K562 (cell line): Measurements from ENCODE around the gene STK17A. TPM values are rescaled to one million over a fixed set of nuclear protein-coding genes. Genes with fewer than 3 reads are reported as not detected.
A peak's percentile ranks its signal among the peaks of the same experiment; 100 is the strongest.

Source experiments
- ATF1 ChIP-seq, 2 experiments: fragments of 450-650 bp in 1 of 2; IDR thresholded peaks; 2 replicates each; pipeline ENCODE4 v1.6.1; 2016; ENCODE audit warnings: missing compliant biosample characterization in 1 of 2, missing genetic modification characterization in 1 of 2
- CREM ChIP-seq: IDR thresholded peaks from 2 replicates; pipeline ENCODE4 v1.6.1; 2014; ENCODE audit warnings: antibody characterized with exemption, low read depth
- ELF4 ChIP-seq: fragments of 450-650 bp; formaldehyde crosslinking; IDR thresholded peaks from 2 replicates; pipeline ENCODE4 v1.4.0; 2022; ENCODE audit warnings: missing genetic modification characterization
- EP300 ChIP-seq: IDR thresholded peaks from 2 replicates; pipeline ENCODE4 v1.6.1; 2012; ENCODE audit warnings: low read length, improper control_type of control experiment
- HNRNPL ChIP-seq: fragments of 200-400 bp; formaldehyde crosslinking; IDR thresholded peaks from 2 replicates; pipeline ENCODE4 v1.6.1; 2017; ENCODE audit warnings: low read depth, mild to moderate bottlenecking, low read length
- L3MBTL2 ChIP-seq: fragments of 450-650 bp; IDR thresholded peaks from 2 replicates; pipeline ENCODE4 v1.6.1; 2016; ENCODE audit warnings: mild to moderate bottlenecking, moderate library complexity
- MYNN ChIP-seq, 2 experiments: sonication (generic); formaldehyde crosslinking in 1 of 2; IDR thresholded peaks; 2 replicates each; pipeline versions ENCODE4 v1.5.0 to v1.6.1; 2016 to 2020; ENCODE audit warnings: antibody characterized with exemption in 1 of 2, missing genetic modification reagents in 1 of 2
- SMARCE1 ChIP-seq: fragments of 450-650 bp; IDR thresholded peaks from 2 replicates; pipeline ENCODE4 v1.7.1; 2016; ENCODE audit warnings: mild to moderate bottlenecking
- polyA plus RNA-seq, 8 experiments: library from polyadenylated mRNA; depleted of rRNA in 4 of 8; stranded (reverse) in 5 of 8; unstranded in 3 of 8; fragments of >200 nt; fragmentation: Nextera tagmentation in 2 of 8; fragmentation: Illumina TruSeq in 1 of 8; extraction: Ambion mirVana in 2 of 8; extraction: Trizol in 1 of 8; gene quantifications; 2 replicates each; pipeline versions ENCODE4 v1.2.1 to v1.2.3, GENCODE V29; 2011 to 2014; ENCODE audit warnings: inconsistent platforms in 1 of 8, missing spikeins in 1 of 8
- total RNA-seq, 7 experiments: library from RNA; depleted of rRNA in 6 of 7; stranded (reverse); fragments of >200 nt in 6 of 7; fragmentation: Illumina TruSeq in 2 of 7; extraction: Trizol in 2 of 7; gene quantifications; 2 replicates each; pipeline versions ENCODE4 v1.2.1 to v1.2.3, GENCODE V29; 2011 to 2021; ENCODE audit warnings: low replicate concordance in 1 of 7
- TF ChIP-seq, protein P1 (sequence below): sonication (generic); formaldehyde crosslinking; IDR thresholded peaks from 2 replicates; pipeline ENCODE4 v1.9.0; 2022; ENCODE audit warnings: mild to moderate bottlenecking, missing genetic modification reagents
- TF ChIP-seq, protein P2 (sequence below): fragments of 450-650 bp; IDR thresholded peaks from 2 replicates; pipeline ENCODE4 v1.6.1; 2016; ENCODE audit warnings: antibody characterized with exemption
- TF ChIP-seq, protein P3 (sequence below): fragments of 450-650 bp; conservative IDR thresholded peaks from 2 replicates; pipeline ENCODE4 v1.6.1; 2016; ENCODE audit warnings: missing genetic modification characterization, low read depth, mild to moderate bottlenecking, control low read depth, missing compliant biosample characterization
- TF ChIP-seq, protein P4 (sequence below): sonication (generic); formaldehyde crosslinking; IDR thresholded peaks from 2 replicates; pipeline ENCODE4 v1.8.0; 2022; ENCODE audit warnings: mild to moderate bottlenecking, missing genetic modification reagents
- TF ChIP-seq, protein P5 (sequence below): IDR thresholded peaks from 2 replicates; pipeline ENCODE4 v1.6.1; 2011; ENCODE audit warnings: borderline replicate concordance, low read depth, mild to moderate bottlenecking, moderate library complexity, low read length; ENCODE audit not compliant: insufficient read depth, poor library complexity, severe bottlenecking
- TF ChIP-seq, protein P6 (sequence below): fragments of 250-450 bp; sonication (Bioruptor Pico); IDR thresholded peaks from 2 replicates; pipeline ENCODE4 v1.4.0; 2020; ENCODE audit warnings: mild to moderate bottlenecking

Gene STK17A
- total and polyA plus RNA-seq, 9 of the 15 experiments (the other 6 are each of a cell fraction or from before 2014, with no cell fraction given), result 3.4 to 16.3 (median 13.2) TPM

DNA sequence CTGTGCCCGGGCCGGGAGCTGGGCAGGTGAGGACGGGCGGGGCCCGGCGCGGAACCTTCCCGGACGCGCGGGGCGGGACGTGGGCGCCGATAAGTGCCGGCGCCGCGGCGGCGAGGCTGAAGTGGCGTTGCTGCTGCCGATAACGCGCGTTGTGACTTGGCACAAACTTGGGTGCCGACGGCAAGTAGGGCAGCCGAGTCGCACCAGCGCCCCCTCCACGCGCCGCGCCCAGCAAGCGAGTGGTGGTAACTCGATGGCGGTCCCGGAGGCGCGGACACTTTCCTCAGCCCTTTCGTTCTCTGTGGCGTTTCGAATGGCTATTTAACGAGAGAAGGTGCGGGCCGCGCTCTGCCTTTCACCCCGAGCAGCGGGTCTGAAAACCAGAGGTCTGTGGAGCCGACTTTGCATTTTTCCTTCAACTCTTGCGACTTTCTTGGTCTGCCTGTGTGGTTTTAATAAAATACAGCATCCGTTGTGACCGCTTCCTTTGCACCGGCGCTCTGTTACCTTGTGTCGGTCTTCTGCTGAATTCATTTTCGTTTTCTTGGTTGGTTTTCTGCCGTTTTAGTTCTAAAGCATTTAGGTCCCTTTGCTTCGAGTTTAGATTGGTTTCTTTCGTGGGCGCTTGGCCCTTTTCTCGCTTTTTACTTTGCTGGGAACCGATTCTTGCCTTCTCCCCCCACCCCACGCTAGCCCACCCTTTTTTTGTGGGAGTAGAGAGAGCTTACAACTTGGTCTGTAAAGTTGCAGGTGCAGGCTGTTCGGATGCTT lies 701 bp downstream of the STK17A start (continued):
- peak; percentile 51 for TF ChIP-seq EP300
- peak; percentile 81; the same call in 1 of the 2 replicates for TF ChIP-seq HNRNPL
- TF ChIP-seq, protein P1, sequence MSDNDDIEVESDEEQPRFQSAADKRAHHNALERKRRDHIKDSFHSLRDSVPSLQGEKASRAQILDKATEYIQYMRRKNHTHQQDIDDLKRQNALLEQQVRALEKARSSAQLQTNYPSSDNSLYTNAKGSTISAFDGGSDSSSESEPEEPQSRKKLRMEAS, result peak; percentile 59
- no peak for TF ChIP-seq ELF4
- TF ChIP-seq, protein P2, sequence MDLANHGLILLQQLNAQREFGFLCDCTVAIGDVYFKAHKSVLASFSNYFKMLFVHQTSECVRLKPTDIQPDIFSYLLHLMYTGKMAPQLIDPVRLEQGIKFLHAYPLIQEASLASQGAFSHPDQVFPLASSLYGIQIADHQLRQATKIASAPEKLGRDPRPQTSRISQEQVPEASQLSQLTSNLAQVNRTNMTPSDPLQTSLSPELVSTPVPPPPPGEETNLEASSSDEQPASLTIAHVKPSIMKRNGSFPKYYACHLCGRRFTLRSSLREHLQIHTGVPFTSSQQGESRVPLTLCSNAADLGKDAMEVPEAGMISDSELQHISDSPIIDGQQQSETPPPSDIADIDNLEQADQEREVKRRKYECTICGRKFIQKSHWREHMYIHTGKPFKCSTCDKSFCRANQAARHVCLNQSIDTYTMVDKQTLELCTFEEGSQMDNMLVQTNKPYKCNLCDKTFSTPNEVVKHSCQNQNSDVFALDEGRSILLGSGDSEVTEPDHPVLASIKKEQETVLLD, result 0 out of 2 replicates have a peak, but pooled peaks have one; percentile 49
- TF ChIP-seq, protein P3, sequence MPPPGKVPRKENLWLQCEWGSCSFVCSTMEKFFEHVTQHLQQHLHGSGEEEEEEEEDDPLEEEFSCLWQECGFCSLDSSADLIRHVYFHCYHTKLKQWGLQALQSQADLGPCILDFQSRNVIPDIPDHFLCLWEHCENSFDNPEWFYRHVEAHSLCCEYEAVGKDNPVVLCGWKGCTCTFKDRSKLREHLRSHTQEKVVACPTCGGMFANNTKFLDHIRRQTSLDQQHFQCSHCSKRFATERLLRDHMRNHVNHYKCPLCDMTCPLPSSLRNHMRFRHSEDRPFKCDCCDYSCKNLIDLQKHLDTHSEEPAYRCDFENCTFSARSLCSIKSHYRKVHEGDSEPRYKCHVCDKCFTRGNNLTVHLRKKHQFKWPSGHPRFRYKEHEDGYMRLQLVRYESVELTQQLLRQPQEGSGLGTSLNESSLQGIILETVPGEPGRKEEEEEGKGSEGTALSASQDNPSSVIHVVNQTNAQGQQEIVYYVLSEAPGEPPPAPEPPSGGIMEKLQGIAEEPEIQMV (tag), result no peak
- peak; percentile 70; the same call in 1 of the 2 replicates for TF ChIP-seq L3MBTL2
- TF ChIP-seq ATF1 (CRISPR knock-in tag; IDR thresholded peaks at IDR 0.05), result no peak
- TF ChIP-seq ATF1 (tag; IDR thresholded peaks at IDR 0.05), result peak; percentile 57
- TF ChIP-seq, protein P4, sequence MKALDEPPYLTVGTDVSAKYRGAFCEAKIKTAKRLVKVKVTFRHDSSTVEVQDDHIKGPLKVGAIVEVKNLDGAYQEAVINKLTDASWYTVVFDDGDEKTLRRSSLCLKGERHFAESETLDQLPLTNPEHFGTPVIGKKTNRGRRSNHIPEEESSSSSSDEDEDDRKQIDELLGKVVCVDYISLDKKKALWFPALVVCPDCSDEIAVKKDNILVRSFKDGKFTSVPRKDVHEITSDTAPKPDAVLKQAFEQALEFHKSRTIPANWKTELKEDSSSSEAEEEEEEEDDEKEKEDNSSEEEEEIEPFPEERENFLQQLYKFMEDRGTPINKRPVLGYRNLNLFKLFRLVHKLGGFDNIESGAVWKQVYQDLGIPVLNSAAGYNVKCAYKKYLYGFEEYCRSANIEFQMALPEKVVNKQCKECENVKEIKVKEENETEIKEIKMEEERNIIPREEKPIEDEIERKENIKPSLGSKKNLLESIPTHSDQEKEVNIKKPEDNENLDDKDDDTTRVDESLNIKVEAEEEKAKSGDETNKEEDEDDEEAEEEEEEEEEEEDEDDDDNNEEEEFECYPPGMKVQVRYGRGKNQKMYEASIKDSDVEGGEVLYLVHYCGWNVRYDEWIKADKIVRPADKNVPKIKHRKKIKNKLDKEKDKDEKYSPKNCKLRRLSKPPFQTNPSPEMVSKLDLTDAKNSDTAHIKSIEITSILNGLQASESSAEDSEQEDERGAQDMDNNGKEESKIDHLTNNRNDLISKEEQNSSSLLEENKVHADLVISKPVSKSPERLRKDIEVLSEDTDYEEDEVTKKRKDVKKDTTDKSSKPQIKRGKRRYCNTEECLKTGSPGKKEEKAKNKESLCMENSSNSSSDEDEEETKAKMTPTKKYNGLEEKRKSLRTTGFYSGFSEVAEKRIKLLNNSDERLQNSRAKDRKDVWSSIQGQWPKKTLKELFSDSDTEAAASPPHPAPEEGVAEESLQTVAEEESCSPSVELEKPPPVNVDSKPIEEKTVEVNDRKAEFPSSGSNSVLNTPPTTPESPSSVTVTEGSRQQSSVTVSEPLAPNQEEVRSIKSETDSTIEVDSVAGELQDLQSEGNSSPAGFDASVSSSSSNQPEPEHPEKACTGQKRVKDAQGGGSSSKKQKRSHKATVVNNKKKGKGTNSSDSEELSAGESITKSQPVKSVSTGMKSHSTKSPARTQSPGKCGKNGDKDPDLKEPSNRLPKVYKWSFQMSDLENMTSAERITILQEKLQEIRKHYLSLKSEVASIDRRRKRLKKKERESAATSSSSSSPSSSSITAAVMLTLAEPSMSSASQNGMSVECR (CRISPR knock-in tag), result peak; percentile 7; the same call in 1 of the 2 replicates
- TF ChIP-seq, protein P5, sequence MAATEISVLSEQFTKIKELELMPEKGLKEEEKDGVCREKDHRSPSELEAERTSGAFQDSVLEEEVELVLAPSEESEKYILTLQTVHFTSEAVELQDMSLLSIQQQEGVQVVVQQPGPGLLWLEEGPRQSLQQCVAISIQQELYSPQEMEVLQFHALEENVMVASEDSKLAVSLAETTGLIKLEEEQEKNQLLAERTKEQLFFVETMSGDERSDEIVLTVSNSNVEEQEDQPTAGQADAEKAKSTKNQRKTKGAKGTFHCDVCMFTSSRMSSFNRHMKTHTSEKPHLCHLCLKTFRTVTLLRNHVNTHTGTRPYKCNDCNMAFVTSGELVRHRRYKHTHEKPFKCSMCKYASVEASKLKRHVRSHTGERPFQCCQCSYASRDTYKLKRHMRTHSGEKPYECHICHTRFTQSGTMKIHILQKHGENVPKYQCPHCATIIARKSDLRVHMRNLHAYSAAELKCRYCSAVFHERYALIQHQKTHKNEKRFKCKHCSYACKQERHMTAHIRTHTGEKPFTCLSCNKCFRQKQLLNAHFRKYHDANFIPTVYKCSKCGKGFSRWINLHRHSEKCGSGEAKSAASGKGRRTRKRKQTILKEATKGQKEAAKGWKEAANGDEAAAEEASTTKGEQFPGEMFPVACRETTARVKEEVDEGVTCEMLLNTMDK, result peak; percentile 21
- TF ChIP-seq MYNN (IDR thresholded peaks at IDR 0.05), result peak; percentile 46; the same call in 1 of the 2 replicates
- no peak for TF ChIP-seq MYNN (CRISPR knock-in tag; IDR thresholded peaks at IDR 0.05)
- peak; percentile 72 for TF ChIP-seq CREM
- TF ChIP-seq SMARCE1, result peak; percentile 46; the same call in 1 of the 2 replicates
- TF ChIP-seq, protein P6, sequence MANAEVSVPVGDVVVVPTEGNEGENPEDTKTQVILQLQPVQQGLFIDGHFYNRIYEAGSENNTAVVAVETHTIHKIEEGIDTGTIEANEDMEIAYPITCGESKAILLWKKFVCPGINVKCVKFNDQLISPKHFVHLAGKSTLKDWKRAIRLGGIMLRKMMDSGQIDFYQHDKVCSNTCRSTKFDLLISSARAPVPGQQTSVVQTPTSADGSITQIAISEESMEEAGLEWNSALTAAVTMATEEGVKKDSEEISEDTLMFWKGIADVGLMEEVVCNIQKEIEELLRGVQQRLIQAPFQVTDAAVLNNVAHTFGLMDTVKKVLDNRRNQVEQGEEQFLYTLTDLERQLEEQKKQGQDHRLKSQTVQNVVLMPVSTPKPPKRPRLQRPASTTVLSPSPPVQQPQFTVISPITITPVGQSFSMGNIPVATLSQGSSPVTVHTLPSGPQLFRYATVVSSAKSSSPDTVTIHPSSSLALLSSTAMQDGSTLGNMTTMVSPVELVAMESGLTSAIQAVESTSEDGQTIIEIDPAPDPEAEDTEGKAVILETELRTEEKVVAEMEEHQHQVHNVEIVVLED (CRISPR knock-in tag), result 0 out of 2 replicates have a peak, but pooled peaks have one; percentile 28
